ENCODE measurements around the gene ITFG1.

ITFG1 gene

GRCh38 chr16:47260503-47260902, 200.4 kb downstream of the ITFG1 start:
- TF ChIP-seq ZC3H10 (CRISPR knock-in tag; IDR thresholded peaks at IDR 0.05) (no peak), ZNF8 (CRISPR knock-in tag; IDR thresholded peaks at IDR 0.05) (no peak), PPARA (CRISPR knock-in tag; IDR thresholded peaks at IDR 0.05; ENCODE audit: borderline replicate concordance) (no peak), CREB5 (CRISPR knock-in tag; IDR thresholded peaks at IDR 0.05; ENCODE audit: low read depth) (no peak), TOX (CRISPR knock-in tag; IDR thresholded peaks at IDR 0.05; ENCODE audit: borderline replicate concordance) (no peak), ZNF70 (CRISPR knock-in tag; IDR thresholded peaks at IDR 0.05) (no peak), RARB (CRISPR knock-in tag; IDR thresholded peaks at IDR 0.05) (no peak), ZFP3 (CRISPR knock-in tag; IDR thresholded peaks at IDR 0.05) (no peak), PATZ1 (CRISPR knock-in tag; IDR thresholded peaks at IDR 0.05; ENCODE audit: borderline replicate concordance) (no peak), CSDC2 (CRISPR knock-in tag; IDR thresholded peaks at IDR 0.05) (no peak), ZNF565 (CRISPR knock-in tag; conservative IDR thresholded peaks at IDR 0.05; ENCODE audit: low read depth) (no peak), ZFP30 (CRISPR knock-in tag; IDR thresholded peaks at IDR 0.05) (no peak), SNAI2 (CRISPR knock-in tag; IDR thresholded peaks at IDR 0.05) (no peak), CSRNP3 (CRISPR knock-in tag; IDR thresholded peaks at IDR 0.05) (no peak), BACH2 (CRISPR knock-in tag; IDR thresholded peaks at IDR 0.05; ENCODE audit: borderline replicate concordance) (no peak), ISL1 (CRISPR knock-in tag; IDR thresholded peaks at IDR 0.05) (no peak), POU6F1 (CRISPR knock-in tag; IDR thresholded peaks at IDR 0.05; ENCODE audit: borderline replicate concordance, low read depth) (no peak), ARNTL (CRISPR knock-in tag; IDR thresholded peaks at IDR 0.05; ENCODE audit: borderline replicate concordance, low read depth) (no peak)
- ATAC-seq, result no peak

- peak; percentile 48; the same call in 1 of the 3 replicates for ATAC-seq
- TF ChIP-seq ZFP3 (CRISPR knock-in tag; IDR thresholded peaks at IDR 0.05) (no peak), ESRRG (CRISPR knock-in tag; IDR thresholded peaks at IDR 0.05) (no peak), ZNF565 (CRISPR knock-in tag; conservative IDR thresholded peaks at IDR 0.05; ENCODE audit: low read depth) (no peak), CSDC2 (CRISPR knock-in tag; IDR thresholded peaks at IDR 0.05) (no peak), TSHZ2 (CRISPR knock-in tag; IDR thresholded peaks at IDR 0.05) (no peak), BACH2 (CRISPR knock-in tag; IDR thresholded peaks at IDR 0.05; ENCODE audit: borderline replicate concordance) (no peak), RARB (CRISPR knock-in tag; IDR thresholded peaks at IDR 0.05) (no peak), TOX (CRISPR knock-in tag; IDR thresholded peaks at IDR 0.05; ENCODE audit: borderline replicate concordance) (no peak), ZNF8 (CRISPR knock-in tag; IDR thresholded peaks at IDR 0.05) (no peak)
These were observed 201.9 kb downstream of the ITFG1 start for GRCh38 chr16:47258874-47259461.

- ATAC-seq, result peak; percentile 39
- TF ChIP-seq TSHZ2 (CRISPR knock-in tag; IDR thresholded peaks at IDR 0.05) (no peak), ZFP30 (CRISPR knock-in tag; IDR thresholded peaks at IDR 0.05) (no peak), ARNTL (CRISPR knock-in tag; IDR thresholded peaks at IDR 0.05; ENCODE audit: borderline replicate concordance, low read depth) (no peak), POU6F1 (CRISPR knock-in tag; IDR thresholded peaks at IDR 0.05; ENCODE audit: borderline replicate concordance, low read depth) (no peak), ZNF565 (CRISPR knock-in tag; conservative IDR thresholded peaks at IDR 0.05; ENCODE audit: low read depth) (no peak), RARB (CRISPR knock-in tag; IDR thresholded peaks at IDR 0.05) (no peak), BACH2 (CRISPR knock-in tag; IDR thresholded peaks at IDR 0.05; ENCODE audit: borderline replicate concordance) (no peak), SNAI2 (CRISPR knock-in tag; IDR thresholded peaks at IDR 0.05) (no peak), TOX (CRISPR knock-in tag; IDR thresholded peaks at IDR 0.05; ENCODE audit: borderline replicate concordance) (no peak), ZC3H10 (CRISPR knock-in tag; IDR thresholded peaks at IDR 0.05) (no peak), CSDC2 (CRISPR knock-in tag; IDR thresholded peaks at IDR 0.05) (no peak), ZNF70 (CRISPR knock-in tag; IDR thresholded peaks at IDR 0.05) (no peak)
These were observed 206.1 kb downstream of the ITFG1 start for GRCh38 chr16:47254756-47255155.
